ENCODE results near the gene FANCE. TPM values are rescaled to one million over a fixed set of nuclear protein-coding genes. Genes with fewer than 3 reads are reported as not detected.

The FANCE gene
- total RNA-seq, 4 donors from 2014 or later: 2.6 to 5.0 (median 3.8) TPM

DNA sequence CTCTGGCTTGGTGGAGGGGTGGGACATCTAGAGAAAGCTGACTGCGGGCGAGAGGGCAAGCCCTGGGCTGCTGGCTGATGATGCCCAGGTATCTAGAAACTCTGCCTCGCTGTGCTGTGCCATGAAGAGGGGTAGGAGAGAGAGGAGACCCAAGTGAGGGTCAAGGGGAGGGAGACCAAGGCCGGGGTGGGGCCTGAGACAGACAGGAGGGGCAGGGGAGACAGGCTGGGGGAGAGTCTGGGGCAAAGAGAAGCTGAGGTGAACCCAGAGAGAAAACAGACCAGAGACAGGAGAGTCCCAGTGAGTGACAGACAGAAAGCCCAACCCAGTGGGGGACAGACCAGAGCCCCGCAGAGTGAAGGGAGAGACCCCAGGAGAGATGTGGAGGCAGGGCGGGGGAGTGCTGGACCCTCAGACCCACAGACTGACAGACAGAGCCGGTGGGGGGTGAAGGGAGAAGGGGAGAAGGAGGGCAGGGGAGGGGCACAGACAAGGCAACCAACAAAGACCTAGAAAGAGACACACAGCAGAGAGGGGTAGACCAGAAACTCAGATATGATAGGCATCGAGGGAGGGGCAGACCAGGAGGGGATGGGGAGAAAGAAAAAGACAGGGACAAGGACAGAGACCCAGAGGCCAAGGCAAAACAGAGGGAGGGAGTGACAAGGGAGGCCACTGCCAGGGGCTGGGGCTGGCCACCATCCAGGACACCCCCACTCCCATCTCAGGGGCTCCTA, 38.9 kb downstream of the FANCE start:
- no peak for ATAC-seq
- H3K4me3 ChIP-seq: peak overlapping the region; percentile 3 to 96
- H3K27ac ChIP-seq: peak overlapping the region; percentile 90 to 100 (median 98)
- H3K4me1 ChIP-seq: peaks cover 2 to 100% (median 71%) of the 10 kb centered on the region in 3 donors
- no peaks in the 10 kb centered on the region for H3K9me3 ChIP-seq
- H3K36me3 ChIP-seq: no peaks in the 10 kb centered on the region
- H3K27me3 ChIP-seq: no peaks in the 10 kb centered on the region
- no peak for TF ChIP-seq POLR2A (IDR thresholded peaks at IDR 0.05)
- TF ChIP-seq, protein P1, sequence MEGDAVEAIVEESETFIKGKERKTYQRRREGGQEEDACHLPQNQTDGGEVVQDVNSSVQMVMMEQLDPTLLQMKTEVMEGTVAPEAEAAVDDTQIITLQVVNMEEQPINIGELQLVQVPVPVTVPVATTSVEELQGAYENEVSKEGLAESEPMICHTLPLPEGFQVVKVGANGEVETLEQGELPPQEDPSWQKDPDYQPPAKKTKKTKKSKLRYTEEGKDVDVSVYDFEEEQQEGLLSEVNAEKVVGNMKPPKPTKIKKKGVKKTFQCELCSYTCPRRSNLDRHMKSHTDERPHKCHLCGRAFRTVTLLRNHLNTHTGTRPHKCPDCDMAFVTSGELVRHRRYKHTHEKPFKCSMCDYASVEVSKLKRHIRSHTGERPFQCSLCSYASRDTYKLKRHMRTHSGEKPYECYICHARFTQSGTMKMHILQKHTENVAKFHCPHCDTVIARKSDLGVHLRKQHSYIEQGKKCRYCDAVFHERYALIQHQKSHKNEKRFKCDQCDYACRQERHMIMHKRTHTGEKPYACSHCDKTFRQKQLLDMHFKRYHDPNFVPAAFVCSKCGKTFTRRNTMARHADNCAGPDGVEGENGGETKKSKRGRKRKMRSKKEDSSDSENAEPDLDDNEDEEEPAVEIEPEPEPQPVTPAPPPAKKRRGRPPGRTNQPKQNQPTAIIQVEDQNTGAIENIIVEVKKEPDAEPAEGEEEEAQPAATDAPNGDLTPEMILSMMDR (IDR thresholded peaks at IDR 0.05): no peak
- no peak for TF ChIP-seq POLR2AphosphoS5 (IDR thresholded peaks at IDR 0.05)
- TF ChIP-seq EP300 (IDR thresholded peaks at IDR 0.05): no peak
- WGBS, 2 donors (ENCODE audit: low coverage in 1 of 2): 15 to 31% methylated on average over 4 to 6 of the region's 8 CpGs

GRCh38 chr6:35491558-35492257, 39.6 kb downstream of the FANCE start:
- Histone ChIP-seq H3K36me3 (no peaks in the 10 kb centered on the region), H3K27ac (peak overlapping the region; percentile 90 to 100 (median 98)), H3K27me3 (no peaks in the 10 kb centered on the region), H3K9me3 (no peaks in the 10 kb centered on the region), H3K4me3 (peak overlapping the region in 1 of 2 donors; percentile 96), H3K4me1 (peaks cover 2 to 96% (median 63%) of the 10 kb centered on the region in 3 donors)
- ATAC-seq: no peak
- 0% methylated on average over 1 of the region's 5 CpGs; no CpG with 5 or more reads in 1 of the 2 donors for WGBS, 2 donors (ENCODE audit: low coverage in 1 of 2)
- TF ChIP-seq POLR2AphosphoS5 (IDR thresholded peaks at IDR 0.05) (no peak), POLR2A (IDR thresholded peaks at IDR 0.05) (no peak), EP300 (IDR thresholded peaks at IDR 0.05) (no peak)
- TF ChIP-seq, protein P1 (IDR thresholded peaks at IDR 0.05): no peak

- Histone ChIP-seq H3K27me3 (no peaks in the 10 kb centered on the region), H3K4me3 (peak overlapping the region in 1 of 2 donors; percentile 96), H3K9me3 (no peaks in the 10 kb centered on the region), H3K36me3 (no peaks in the 10 kb centered on the region), H3K27ac (peak overlapping the region; percentile 90 to 100 (median 98)), H3K4me1 (peaks cover 2 to 91% (median 58%) of the 10 kb centered on the region in 3 donors)
- no peak for ATAC-seq
- TF ChIP-seq EP300 (IDR thresholded peaks at IDR 0.05) (no peak), POLR2AphosphoS5 (IDR thresholded peaks at IDR 0.05) (no peak), POLR2A (IDR thresholded peaks at IDR 0.05) (no peak)
- TF ChIP-seq, protein P1 (IDR thresholded peaks at IDR 0.05): no peak
- no CpG with 5 or more reads among the region's 7 CpGs for WGBS, 2 donors (ENCODE audit: low coverage in 1 of 2)
Measured at GRCh38 chr6:35492258-35492973, 40.3 kb downstream of the FANCE start.

DNA sequence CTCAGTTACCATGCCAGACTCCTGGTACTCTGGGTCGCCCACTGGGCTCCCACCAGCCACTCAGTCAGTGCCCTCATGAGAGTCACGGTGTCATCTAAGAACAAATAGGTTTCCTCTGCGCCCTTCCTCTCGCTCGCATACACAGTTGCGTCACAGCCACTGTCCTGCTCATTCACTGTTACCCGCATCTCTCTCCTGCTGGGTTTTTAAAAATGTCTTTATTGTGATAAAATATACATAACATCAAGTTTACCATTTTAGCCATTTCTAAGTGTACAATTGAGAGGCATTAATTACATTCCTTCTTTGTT, 40.8 kb downstream of the FANCE start:
- Histone ChIP-seq H3K36me3 (no peaks in the 10 kb centered on the region), H3K9me3 (no peaks in the 10 kb centered on the region), H3K4me1 (peaks cover 2 to 91% (median 56%) of the 10 kb centered on the region in 3 donors), H3K27ac (peak overlapping the region; percentile 90 to 100 (median 98)), H3K4me3 (peak overlapping the region in 1 of 2 donors; percentile 96), H3K27me3 (no peaks in the 10 kb centered on the region)
- ATAC-seq: no peak
- 58% methylated on average over 7 of the region's 7 CpGs; no CpG with 5 or more reads in 1 of the 2 donors for WGBS, 2 donors (ENCODE audit: low coverage in 1 of 2)
- TF ChIP-seq POLR2A (IDR thresholded peaks at IDR 0.05): no peak
- TF ChIP-seq POLR2AphosphoS5 (IDR thresholded peaks at IDR 0.05): peak; percentile 27

- H3K36me3 ChIP-seq: no peaks in the 10 kb centered on the region
- peak overlapping the region in 1 of 2 donors; percentile 96 for H3K4me3 ChIP-seq
- ATAC-seq: no peak
- peaks cover 3% of the 10 kb centered on the region for H3K27me3 ChIP-seq
- H3K9me3 ChIP-seq: no peaks in the 10 kb centered on the region
- peaks cover 2 to 91% (median 56%) of the 10 kb centered on the region in 3 donors for H3K4me1 ChIP-seq
- peak overlapping the region; percentile 90 to 100 (median 98) for H3K27ac ChIP-seq
- 56 to 72% methylated on average over 18 to 24 of the region's 28 CpGs for WGBS, 2 donors (ENCODE audit: low coverage in 1 of 2)
- TF ChIP-seq POLR2AphosphoS5 (IDR thresholded peaks at IDR 0.05): no peak
- TF ChIP-seq POLR2A (IDR thresholded peaks at IDR 0.05): no peak
- TF ChIP-seq EP300 (IDR thresholded peaks at IDR 0.05): no peak
- TF ChIP-seq, protein P1 (IDR thresholded peaks at IDR 0.05): no peak
Measured at GRCh38 chr6:35493307-35493983, 41.3 kb downstream of the FANCE start.

All from gastroesophageal sphincter (tissue), 4 donors.